Gastroesophageal sphincter (tissue), 4 donors: Measurements from ENCODE around the gene MGAM2. TPM values are rescaled to one million over a fixed set of nuclear protein-coding genes. Genes with fewer than 3 reads are reported as not detected.

Experiments
- ATAC-seq: fragments of 150-250 bp; one replicate; pipeline ENCODE4 v1.9.1; 2016; ENCODE audit warnings: mild to moderate bottlenecking, moderate library complexity
- H3K27ac ChIP-seq, 4 donors: fragments of 200-600 bp; sonication (generic) in 3 of 4; 1 replicate in 3 of 4; 2 replicates in 1 of 4; pipeline ENCODE4 v1.5.1; 2016 to 2019
- H3K27me3 ChIP-seq: fragments of 200-600 bp; sonication (generic); one replicate; pipeline ENCODE4 v1.5.1; 2019
- H3K36me3 ChIP-seq, 2 donors: fragments of 200-600 bp; sonication (generic); one replicate each; pipeline ENCODE4 v1.5.1; 2019; ENCODE audit warnings: control low read depth in 1 of 2
- H3K4me1 ChIP-seq, 3 donors: fragments of 200-600 bp; sonication (generic); 1 replicate in 2 of 3; 2 replicates in 1 of 3; pipeline ENCODE4 v1.5.1; 2016 to 2019; ENCODE audit warnings: control low read depth in 2 of 3
- H3K4me3 ChIP-seq, 2 donors: fragments of 200-600 bp; sonication (generic); one replicate each; pipeline ENCODE4 v1.5.1; 2019; ENCODE audit warnings: mild to moderate bottlenecking in 1 of 2, moderate library complexity in 1 of 2
- H3K9me3 ChIP-seq, 3 donors: fragments of 200-600 bp; sonication (generic); one replicate each; pipeline ENCODE4 v1.5.1; 2017 to 2019; ENCODE audit warnings: control low read depth in 2 of 3
- CTCF ChIP-seq, 4 experiments: fragments of 200-600 bp in 2 of 4; fragments of 450-650 bp in 2 of 4; sonication (generic) in 1 of 4; IDR thresholded peaks; one replicate each; pipeline ENCODE4 v1.5.1; 2017 to 2019; ENCODE audit warnings: antibody characterized with exemption in 4 of 4, mild to moderate bottlenecking in 2 of 4, moderate library complexity in 2 of 4
- EP300 ChIP-seq: sonication (generic); formaldehyde crosslinking; IDR thresholded peaks from one replicate; pipeline ENCODE4 v1.6.1; 2017; ENCODE audit warnings: antibody characterized with exemption, mild to moderate bottlenecking
- POLR2A ChIP-seq, 2 donors: fragments of 450-650 bp; IDR thresholded peaks; one replicate each; pipeline ENCODE4 v1.6.1; 2017; ENCODE audit warnings: antibody characterized with exemption in 2 of 2, mild to moderate bottlenecking in 2 of 2, moderate library complexity in 1 of 2
- POLR2AphosphoS5 ChIP-seq: sonication (generic); formaldehyde crosslinking; IDR thresholded peaks from one replicate; pipeline ENCODE4 v1.6.1; 2017; ENCODE audit warnings: antibody characterized with exemption
- WGBS, 2 donors: methylation state at CpG; one replicate each; pipeline ENCODE4 v1.1.5; 2018; ENCODE audit warnings: low coverage in 1 of 2; 5-methylcytosine and 5-hydroxymethylcytosine counted together
- total RNA-seq, 4 donors: library from RNA; depleted of rRNA; stranded (reverse); fragments of >200 nt; gene quantifications; one replicate each; pipeline ENCODE4 v1.1.0, GENCODE V29; 2016

Gene MGAM2
- total RNA-seq, 4 donors from 2014 or later = 0.54 to 1.6 TPM; not detected in 2

- no peak overlapping the region for H3K27ac ChIP-seq
- H3K9me3 ChIP-seq = no peaks in the 10 kb centered on the region
- H3K4me3 ChIP-seq = no peak overlapping the region
- no peaks in the 10 kb centered on the region for H3K27me3 ChIP-seq
- H3K36me3 ChIP-seq = no peaks in the 10 kb centered on the region
- H3K4me1 ChIP-seq = no peaks in the 10 kb centered on the region
- ATAC-seq = no peak
- no peak for TF ChIP-seq POLR2A (IDR thresholded peaks at IDR 0.05)
- no peak for TF ChIP-seq EP300
- no peak for TF ChIP-seq POLR2AphosphoS5
- TF ChIP-seq CTCF (IDR thresholded peaks at IDR 0.05) = no peak
- 77% methylated on average over 4 of the region's 4 CpGs; no CpG with 5 or more reads in 1 of the 2 donors for WGBS, 2 donors
Observed at GRCh38 chr7:142131439-142132185, 20.1 kb downstream of the MGAM2 start.

- no peaks in the 10 kb centered on the region for H3K36me3 ChIP-seq
- no peaks in the 10 kb centered on the region for H3K27me3 ChIP-seq
- ATAC-seq = no peak
- WGBS, 2 donors = 88 to 91% methylated on average over 4 to 7 of the region's 8 CpGs
- H3K4me1 ChIP-seq = no peaks in the 10 kb centered on the region
- no peak for TF ChIP-seq CTCF (IDR thresholded peaks at IDR 0.05)
- no peak for TF ChIP-seq EP300
- TF ChIP-seq POLR2A (IDR thresholded peaks at IDR 0.05) = no peak
- TF ChIP-seq POLR2AphosphoS5 = no peak
- no peak overlapping the region for H3K4me3 ChIP-seq
- no peak overlapping the region for H3K27ac ChIP-seq
- H3K9me3 ChIP-seq = no peaks in the 10 kb centered on the region
Observed at GRCh38 chr7:142133731-142134148, 22.2 kb downstream of the MGAM2 start.

- H3K4me3 ChIP-seq = no peak overlapping the region
- H3K36me3 ChIP-seq = no peaks in the 10 kb centered on the region
- 65 to 67% methylated on average over 3 of the region's 3 CpGs for WGBS, 2 donors
- no peaks in the 10 kb centered on the region for H3K27me3 ChIP-seq
- H3K9me3 ChIP-seq = no peaks in the 10 kb centered on the region
- H3K4me1 ChIP-seq = no peaks in the 10 kb centered on the region
- no peak overlapping the region for H3K27ac ChIP-seq
- ATAC-seq = no peak
- TF ChIP-seq CTCF (IDR thresholded peaks at IDR 0.05) (no peak), POLR2AphosphoS5 (no peak), EP300 (no peak), POLR2A (IDR thresholded peaks at IDR 0.05) (no peak)
Observed at GRCh38 chr7:142134909-142135308, 23.4 kb downstream of the MGAM2 start.

- no peaks in the 10 kb centered on the region for H3K36me3 ChIP-seq
- no peak for TF ChIP-seq POLR2A (IDR thresholded peaks at IDR 0.05)
- TF ChIP-seq POLR2AphosphoS5 = no peak
- TF ChIP-seq CTCF (IDR thresholded peaks at IDR 0.05) = no peak
- TF ChIP-seq EP300 = no peak
- ATAC-seq = no peak
- H3K27me3 ChIP-seq = no peaks in the 10 kb centered on the region
- H3K4me3 ChIP-seq = no peak overlapping the region
- no peaks in the 10 kb centered on the region for H3K4me1 ChIP-seq
- 76 to 100% methylated on average over 2 of the region's 2 CpGs for WGBS, 2 donors
- no peak overlapping the region for H3K27ac ChIP-seq
- H3K9me3 ChIP-seq = no peaks in the 10 kb centered on the region
Observed at GRCh38 chr7:142138996-142139395, 27.5 kb downstream of the MGAM2 start.
